Amygdala (tissue), 56 donors: ENCODE measurements around the gene TRIM32.

ENCODE experiments used
- DNase-seq, 56 donors: peaks; one replicate each; lab custom pipeline; 2025; lab: John Stamatoyannopoulos, UW

The TRIM32 gene, protein sequence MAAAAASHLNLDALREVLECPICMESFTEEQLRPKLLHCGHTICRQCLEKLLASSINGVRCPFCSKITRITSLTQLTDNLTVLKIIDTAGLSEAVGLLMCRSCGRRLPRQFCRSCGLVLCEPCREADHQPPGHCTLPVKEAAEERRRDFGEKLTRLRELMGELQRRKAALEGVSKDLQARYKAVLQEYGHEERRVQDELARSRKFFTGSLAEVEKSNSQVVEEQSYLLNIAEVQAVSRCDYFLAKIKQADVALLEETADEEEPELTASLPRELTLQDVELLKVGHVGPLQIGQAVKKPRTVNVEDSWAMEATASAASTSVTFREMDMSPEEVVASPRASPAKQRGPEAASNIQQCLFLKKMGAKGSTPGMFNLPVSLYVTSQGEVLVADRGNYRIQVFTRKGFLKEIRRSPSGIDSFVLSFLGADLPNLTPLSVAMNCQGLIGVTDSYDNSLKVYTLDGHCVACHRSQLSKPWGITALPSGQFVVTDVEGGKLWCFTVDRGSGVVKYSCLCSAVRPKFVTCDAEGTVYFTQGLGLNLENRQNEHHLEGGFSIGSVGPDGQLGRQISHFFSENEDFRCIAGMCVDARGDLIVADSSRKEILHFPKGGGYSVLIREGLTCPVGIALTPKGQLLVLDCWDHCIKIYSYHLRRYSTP

GRCh38 chr9:116687074-116687753 is at the start of gene TRIM32:
TSS of gene TRIM32 (plus strand) at chr9:116687305. CDS start at chr9:116697743, 10,438 bp downstream.
- peak in 55 of 56 donors; percentile 17 to 90 (median 80) for DNase-seq

DNA sequence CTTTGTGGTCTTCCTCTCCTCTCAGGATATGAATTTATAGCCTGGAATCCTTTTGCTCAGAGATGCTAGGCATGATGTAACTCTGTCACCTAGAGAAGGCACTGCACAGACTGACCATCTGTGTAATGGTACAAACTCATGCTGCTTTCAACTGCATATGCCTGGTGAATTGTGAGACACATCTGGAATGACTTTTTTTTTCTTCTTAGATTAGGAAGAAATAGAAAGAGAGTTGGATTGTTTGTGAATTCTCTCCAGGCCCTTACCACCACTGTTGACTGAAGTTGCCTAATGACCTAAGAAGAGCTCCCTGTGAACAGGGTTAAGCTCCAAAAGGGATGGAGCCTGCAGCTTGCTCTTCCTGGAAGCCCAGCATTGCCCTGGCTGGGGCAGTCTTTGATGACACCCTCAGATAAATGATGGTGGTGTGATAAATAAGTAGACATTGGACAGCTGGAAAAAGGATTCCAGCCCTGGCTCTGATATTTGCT is 47.8 kb upstream of the TRIM32 start:
- no peak for DNase-seq

- no peak for DNase-seq
These were observed 45.6 kb upstream of the TRIM32 start for GRCh38 chr9:116641292-116642059.

GRCh38 chr9:116643691-116644090 is 43.4 kb upstream of the TRIM32 start:
- no peak for DNase-seq

DNA sequence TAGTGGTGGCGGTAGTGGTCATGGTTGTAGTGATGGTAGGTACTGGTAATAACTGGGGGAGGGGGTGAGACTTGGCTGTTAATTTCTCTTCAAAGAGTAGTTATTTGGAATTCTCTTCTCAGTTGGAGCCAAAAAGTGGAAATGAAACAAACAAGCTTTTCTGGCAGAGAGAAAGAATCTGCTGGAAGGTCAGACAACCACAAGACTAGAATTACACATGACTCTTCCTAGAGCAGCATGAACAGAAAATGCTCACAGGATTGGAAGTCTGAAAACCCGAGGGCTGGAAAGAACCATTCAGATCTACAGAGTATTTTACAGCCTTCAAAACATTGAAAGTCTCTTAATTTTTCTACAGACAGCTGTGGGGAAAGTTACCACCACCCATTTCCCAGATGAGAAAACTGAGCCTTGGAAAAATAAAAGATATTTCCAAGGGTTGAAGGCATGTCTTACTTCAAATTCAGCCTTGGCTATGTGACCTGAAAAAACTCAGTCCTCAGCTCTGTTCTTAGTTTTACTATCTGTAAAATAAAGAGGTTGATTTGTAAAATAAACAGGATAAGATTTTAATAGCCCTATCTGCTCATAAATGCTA is 42.9 kb upstream of the TRIM32 start:
- no peak for DNase-seq

DNA sequence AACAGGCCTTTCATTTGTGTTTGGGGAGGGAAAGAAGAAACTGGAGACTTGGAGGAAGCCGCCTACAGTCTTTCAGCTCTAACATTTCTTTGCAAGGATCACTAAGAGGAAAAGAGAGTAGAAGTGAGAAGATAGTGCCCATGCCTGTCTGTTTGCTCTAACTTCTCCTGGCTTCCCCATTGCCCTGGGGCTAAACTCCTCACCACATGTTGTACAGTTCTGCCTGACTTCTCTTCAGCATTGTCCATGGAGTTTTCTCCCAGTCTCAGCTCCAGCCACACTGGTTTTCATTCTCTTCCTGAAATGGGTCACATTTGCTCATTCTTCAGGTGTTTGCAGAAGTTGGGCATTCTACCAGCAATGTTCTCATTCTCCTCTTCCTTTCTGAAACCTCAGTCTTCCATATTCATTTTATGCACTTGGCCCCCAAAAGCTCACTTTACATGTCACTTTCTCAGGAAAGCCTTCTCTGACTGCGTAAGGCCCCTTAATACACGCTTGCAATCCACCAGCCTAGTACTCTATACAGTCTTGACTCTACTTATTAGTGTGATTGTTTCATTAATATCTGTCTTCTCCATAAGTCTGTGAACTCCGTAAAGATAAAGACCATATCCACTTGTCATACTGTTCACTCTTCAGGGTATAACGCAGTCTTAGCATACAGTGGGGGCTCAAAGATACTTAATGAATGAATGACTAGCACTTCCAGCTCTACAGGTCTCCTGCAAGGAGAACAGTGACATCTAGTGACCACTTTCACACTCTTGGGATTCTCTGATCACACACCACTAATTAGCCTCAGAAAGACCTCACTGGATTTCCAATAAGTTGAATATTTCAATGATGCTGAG is 40.2 kb upstream of the TRIM32 start:
- DNase-seq = peak in 3 of 56 donors; percentile 0 to 24 (median 11)

DNA sequence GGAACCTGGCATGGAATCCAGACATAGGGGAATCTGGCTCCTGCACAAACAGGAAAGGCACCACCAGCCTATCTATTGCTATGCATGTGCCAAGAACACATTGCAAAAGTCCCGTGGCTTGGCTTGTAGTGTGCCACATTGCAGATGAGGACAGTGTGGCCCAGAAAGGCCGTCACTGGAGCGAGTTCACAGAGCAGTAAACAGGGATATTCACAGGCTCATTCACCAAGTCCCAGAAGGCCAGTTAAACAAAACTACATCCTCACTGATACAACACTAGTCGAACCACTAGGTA is 39.6 kb upstream of the TRIM32 start:
- peak in 5 of 56 donors; percentile 1 to 10 (median 8) for DNase-seq

GRCh38 chr9:116653348-116654058 is 33.6 kb upstream of the TRIM32 start:
- peak in 2 of 56 donors; percentile 1 to 2 for DNase-seq

- DNase-seq = no peak
These were observed 33.1 kb upstream of the TRIM32 start for GRCh38 chr9:116654059-116654355.

GRCh38 chr9:116656501-116656971 is 30.6 kb upstream of the TRIM32 start:
- DNase-seq = peak in 4 of 56 donors; percentile 1 to 7 (median 3)

DNA sequence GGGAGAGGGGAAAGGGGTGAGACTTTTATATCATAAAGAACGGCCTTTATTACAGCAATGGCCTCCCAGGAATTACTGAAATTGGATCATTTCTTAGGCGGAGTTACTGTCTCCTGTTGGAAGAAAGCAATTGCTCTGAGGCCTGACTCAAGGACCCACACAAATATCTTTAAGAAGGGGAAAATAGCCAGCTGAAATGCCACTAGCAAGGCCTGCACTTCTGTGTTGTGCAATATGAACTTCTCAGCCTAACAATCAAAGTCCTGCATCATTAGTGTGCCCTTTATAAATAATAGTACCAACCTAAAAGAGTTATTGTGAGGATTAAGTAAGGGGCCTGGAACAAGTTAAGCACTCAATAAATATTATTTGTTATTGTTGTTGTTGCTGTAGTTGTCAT is 30.1 kb upstream of the TRIM32 start:
- DNase-seq = no peak

DNA sequence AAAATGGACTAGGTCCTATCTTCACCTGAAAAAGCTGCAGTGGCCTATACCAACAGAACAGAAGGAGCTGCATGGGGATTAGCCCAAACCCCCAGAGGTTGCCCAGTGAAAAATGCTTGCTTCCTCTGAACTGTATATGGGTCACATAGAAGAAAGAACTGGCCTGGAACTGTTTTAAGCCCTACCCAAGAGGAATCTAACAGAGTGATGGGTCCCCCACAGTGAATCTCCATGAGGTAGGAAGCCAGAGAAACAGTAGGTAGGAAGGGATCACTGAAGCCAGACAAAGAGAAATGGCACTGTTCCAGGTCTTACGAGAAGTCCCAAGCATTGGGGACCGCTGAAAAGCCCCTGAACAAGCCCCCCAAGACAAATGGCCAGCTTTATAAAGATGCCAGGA is 28.8 kb upstream of the TRIM32 start:
- no peak for DNase-seq

DNA sequence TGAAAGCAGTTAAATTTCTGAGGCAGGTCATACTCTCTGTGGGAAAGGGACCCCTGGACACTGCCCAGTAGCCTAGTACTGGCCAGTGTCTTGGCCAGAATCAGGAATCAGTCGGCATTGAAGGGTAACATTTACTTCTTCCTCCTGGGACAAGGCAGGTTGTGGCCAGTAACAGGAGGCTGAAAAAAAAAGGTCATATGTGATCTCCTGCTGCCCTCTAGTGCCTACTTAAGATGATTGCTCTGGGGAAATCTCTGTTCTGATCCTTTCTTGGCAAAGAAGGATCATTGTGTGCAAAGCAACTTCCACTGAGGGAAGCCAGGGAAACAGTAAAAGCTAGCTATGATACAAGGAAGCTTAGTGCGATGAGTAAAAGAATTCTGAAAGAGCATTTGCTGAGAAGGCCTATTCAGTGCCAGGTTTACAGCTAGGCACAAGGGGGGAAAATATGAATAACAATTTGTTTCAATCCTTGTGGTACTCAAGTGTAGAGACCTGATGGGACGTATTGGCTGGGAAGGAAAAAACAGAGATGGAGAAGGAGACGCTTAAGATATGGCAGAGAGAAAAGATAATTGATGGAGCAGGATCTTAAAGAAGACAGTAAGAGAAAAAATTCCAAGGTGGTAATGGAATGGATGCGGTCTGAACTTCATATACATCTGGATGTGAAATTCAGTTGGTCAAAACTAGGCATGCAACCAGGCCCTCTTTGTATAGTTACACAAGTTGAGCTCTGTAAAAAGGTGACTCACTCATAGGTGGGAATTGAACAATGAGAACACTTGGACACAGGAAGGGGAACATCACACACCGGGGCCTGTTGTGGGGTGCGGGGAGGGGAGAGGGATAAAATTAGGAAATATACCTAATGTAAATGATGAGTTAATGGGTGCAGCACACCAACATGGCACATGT is 25.8 kb upstream of the TRIM32 start:
- peak in 15 of 56 donors; percentile 6 to 45 (median 13) for DNase-seq

GRCh38 chr9:116662646-116663310 is 24.3 kb upstream of the TRIM32 start:
- no peak for DNase-seq

GRCh38 chr9:116663581-116663980 is 23.5 kb upstream of the TRIM32 start:
- DNase-seq = no peak

DNA sequence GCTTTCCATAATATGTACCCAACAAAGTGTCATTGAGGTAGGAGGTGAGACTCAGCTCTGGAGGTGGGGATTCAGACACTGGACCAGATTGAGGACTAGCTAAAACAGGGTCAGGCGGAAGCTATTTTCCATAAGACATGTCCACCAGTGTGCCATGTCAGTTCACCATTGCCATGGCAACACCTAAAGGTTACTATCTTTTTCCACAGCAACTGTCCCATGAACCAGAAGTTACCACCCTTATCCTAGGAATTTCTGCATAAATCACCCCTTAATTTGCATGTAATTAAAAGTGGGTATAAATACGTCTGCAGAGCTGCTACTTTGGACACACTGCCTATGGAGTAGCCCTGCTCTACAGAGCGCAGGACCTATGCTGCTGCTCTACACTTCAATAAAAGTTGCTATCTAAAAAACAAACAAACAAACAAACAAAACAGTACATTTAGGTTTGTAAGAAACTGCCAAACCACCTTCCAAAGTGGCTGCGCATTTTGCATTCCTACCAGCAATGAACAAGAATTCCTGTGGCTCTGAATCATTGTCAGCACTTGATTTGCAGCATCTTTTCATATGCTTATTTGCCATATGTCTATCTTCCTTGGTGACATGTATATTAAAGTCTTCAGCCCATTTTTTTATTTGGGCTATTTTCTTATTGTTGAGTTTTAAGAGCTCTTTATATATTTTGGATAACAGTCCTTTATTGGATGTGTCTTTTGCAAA is 18.0 kb upstream of the TRIM32 start:
- DNase-seq = no peak
